Keratinocyte (primary cell): ENCODE measurements around the gene TECR.

Source experiments
- CTCF ChIP-seq, 3 experiments: IDR thresholded peaks in 1 of 3; conservative IDR thresholded peaks in 1 of 3; optimal IDR thresholded peaks in 1 of 3; 2 replicates in 2 of 3; 3 replicates in 1 of 3; pipeline versions ENCODE3 to v1.5.1; 2011; ENCODE audit warnings: low read length in 3 of 3, mild to moderate bottlenecking in 3 of 3, moderate library complexity in 2 of 3, control low read depth in 1 of 3, inconsistent platforms in 1 of 3; ENCODE audit not compliant: insufficient read depth in 2 of 3; ENCODE audit errors: extremely low read depth in 1 of 3
- EZH2 ChIP-seq: IDR thresholded peaks from one replicate; pipeline ENCODE4 v1.6.1; 2012; ENCODE audit warnings: inconsistent platforms, mild to moderate bottlenecking, low read length, moderate library complexity

- no peak for TF ChIP-seq CTCF (optimal IDR thresholded peaks at IDR 0.05 in 1 of 3, IDR thresholded peaks at IDR 0.05 in 1 of 3, conservative IDR thresholded peaks at IDR 0.05 in 1 of 3; ENCODE audit: extremely low read depth in 1 of 3, insufficient read depth in 2 of 3, low read length in 3 of 3)
- TF ChIP-seq EZH2: no peak
Measured at GRCh38 chr19:14487370-14488125, 41.8 kb upstream of the TECR start.
